Suprapubic skin (tissue), 4 donors: ENCODE results near the gene JAZF1. TPM values are rescaled to one million over a fixed set of nuclear protein-coding genes. Genes with fewer than 3 reads are reported as not detected.

ENCODE experiments used
- DNase-seq, 2 donors: peaks; one replicate each; pipeline ENCODE4 v3.0.0-alpha.2; 2019; ENCODE audit warnings: low spot score in 2 of 2
- H3K27ac ChIP-seq: fragments of 200-600 bp; sonication (generic); one replicate; pipeline ENCODE4 v1.5.1; 2019
- H3K27me3 ChIP-seq: fragments of 200-600 bp; sonication (generic); one replicate; pipeline ENCODE4 v1.5.1; 2019
- H3K36me3 ChIP-seq: fragments of 200-600 bp; sonication (generic); one replicate; pipeline ENCODE4 v1.5.1; 2019
- H3K4me1 ChIP-seq: fragments of 200-600 bp; sonication (generic); one replicate; pipeline ENCODE4 v1.5.1; 2019
- H3K4me3 ChIP-seq: fragments of 200-600 bp; sonication (generic); one replicate; pipeline ENCODE4 v1.5.1; 2019; ENCODE audit warnings: mild to moderate bottlenecking
- H3K9me3 ChIP-seq: fragments of 200-600 bp; sonication (generic); one replicate; pipeline ENCODE4 v1.5.1; 2019
- EP300 ChIP-seq: sonication (generic); formaldehyde crosslinking; IDR thresholded peaks from one replicate; pipeline ENCODE4 v1.6.1; 2017; ENCODE audit warnings: antibody characterized with exemption
- POLR2A ChIP-seq, 2 donors: fragments of 450-650 bp; IDR thresholded peaks; one replicate each; pipeline ENCODE4 v1.6.1; 2017; ENCODE audit warnings: antibody characterized with exemption in 2 of 2, mild to moderate bottlenecking in 2 of 2, moderate library complexity in 2 of 2
- POLR2AphosphoS5 ChIP-seq, 3 donors: sonication (generic); formaldehyde crosslinking; IDR thresholded peaks; one replicate each; pipeline ENCODE4 v1.6.1; 2017; ENCODE audit warnings: antibody characterized with exemption in 3 of 3
- WGBS: methylation state at CpG from one replicate; pipeline ENCODE4 v1.1.5; 2018; 5-methylcytosine and 5-hydroxymethylcytosine counted together
- total RNA-seq, 4 donors: library from RNA; depleted of rRNA; stranded (reverse); fragments of >200 nt; gene quantifications; one replicate each; pipeline ENCODE4 v1.1.0, GENCODE V29; 2016
- TF ChIP-seq, protein P1 (sequence below), 2 donors: fragments of 200-600 bp in 1 of 2; fragments of 450-650 bp in 1 of 2; sonication (generic) in 1 of 2; IDR thresholded peaks; one replicate each; pipeline ENCODE4 v1.5.1; 2016 to 2019; ENCODE audit warnings: antibody characterized with exemption in 2 of 2, mild to moderate bottlenecking in 1 of 2, moderate library complexity in 1 of 2

The JAZF1 gene
- total RNA-seq, 4 donors from 2014 or later = 5.0 to 8.4 (median 7.4) TPM

DNA sequence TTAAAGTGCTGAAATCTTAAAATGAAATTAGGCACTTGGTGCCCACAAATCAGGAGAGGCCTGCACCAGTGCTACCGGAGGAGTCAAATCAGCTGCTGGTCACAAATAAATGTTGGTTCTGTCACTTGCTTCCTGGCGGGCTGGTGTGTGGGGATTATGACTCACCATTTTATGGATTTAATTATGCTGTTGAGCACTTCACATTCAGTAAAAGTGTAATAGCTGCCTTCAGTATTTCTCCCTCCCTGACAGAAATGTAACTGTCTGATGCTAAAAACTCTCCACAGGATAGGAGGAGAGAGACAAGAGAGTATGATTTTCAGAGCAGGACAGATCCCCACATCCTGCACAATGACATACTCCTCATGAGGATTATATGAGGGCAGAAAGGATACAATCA lies 186.0 kb downstream of the JAZF1 start:
- H3K27me3 ChIP-seq = no peaks in the 10 kb centered on the region
- no peaks in the 10 kb centered on the region for H3K36me3 ChIP-seq
- H3K4me1 ChIP-seq = peaks cover 21% of the 10 kb centered on the region
- TF ChIP-seq POLR2A (IDR thresholded peaks at IDR 0.05) = no peak
- TF ChIP-seq, protein P1, sequence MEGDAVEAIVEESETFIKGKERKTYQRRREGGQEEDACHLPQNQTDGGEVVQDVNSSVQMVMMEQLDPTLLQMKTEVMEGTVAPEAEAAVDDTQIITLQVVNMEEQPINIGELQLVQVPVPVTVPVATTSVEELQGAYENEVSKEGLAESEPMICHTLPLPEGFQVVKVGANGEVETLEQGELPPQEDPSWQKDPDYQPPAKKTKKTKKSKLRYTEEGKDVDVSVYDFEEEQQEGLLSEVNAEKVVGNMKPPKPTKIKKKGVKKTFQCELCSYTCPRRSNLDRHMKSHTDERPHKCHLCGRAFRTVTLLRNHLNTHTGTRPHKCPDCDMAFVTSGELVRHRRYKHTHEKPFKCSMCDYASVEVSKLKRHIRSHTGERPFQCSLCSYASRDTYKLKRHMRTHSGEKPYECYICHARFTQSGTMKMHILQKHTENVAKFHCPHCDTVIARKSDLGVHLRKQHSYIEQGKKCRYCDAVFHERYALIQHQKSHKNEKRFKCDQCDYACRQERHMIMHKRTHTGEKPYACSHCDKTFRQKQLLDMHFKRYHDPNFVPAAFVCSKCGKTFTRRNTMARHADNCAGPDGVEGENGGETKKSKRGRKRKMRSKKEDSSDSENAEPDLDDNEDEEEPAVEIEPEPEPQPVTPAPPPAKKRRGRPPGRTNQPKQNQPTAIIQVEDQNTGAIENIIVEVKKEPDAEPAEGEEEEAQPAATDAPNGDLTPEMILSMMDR (IDR thresholded peaks at IDR 0.05) = no peak
- no peak for TF ChIP-seq POLR2AphosphoS5 (IDR thresholded peaks at IDR 0.05)
- no peak for TF ChIP-seq EP300
- H3K9me3 ChIP-seq = no peaks in the 10 kb centered on the region
- H3K27ac ChIP-seq = no peak overlapping the region
- DNase-seq = no peak
- H3K4me3 ChIP-seq = no peak overlapping the region
- WGBS = 51% methylated on average over 2 of the region's 2 CpGs

DNA sequence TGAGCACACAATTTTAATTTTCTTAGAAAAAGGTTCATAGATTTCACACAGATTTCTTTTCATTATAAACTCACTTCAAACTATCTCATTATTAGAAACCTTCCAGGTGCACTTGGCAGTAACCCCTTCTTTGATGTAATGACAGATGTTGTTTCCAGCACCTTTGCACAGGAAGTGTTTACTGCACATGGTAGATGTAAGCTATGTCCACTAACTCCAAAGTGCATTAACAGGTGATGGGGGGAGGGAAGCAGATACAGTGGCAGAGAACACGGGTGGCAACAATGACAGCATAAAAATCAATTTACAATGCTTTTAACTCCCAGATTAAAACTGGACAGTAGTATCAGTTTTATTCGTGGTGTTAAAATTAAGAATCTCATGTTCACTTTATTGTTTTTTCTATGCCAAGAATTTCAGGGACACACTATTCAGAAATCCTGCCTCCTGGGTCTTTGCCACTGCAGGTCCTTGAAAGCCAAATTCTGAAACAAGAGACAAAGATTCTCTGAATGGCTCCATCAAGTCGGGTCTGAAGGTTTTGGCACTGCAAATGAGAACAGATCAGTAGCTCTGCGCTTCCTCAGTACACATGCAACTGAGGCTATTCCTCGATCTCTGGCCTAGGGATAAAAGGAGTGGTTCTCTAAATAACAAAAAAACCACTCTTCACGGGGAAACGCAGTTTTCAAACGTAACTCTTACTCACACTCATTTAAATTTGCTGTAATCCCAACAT lies 187.7 kb downstream of the JAZF1 start:
- TF ChIP-seq, protein P1 (IDR thresholded peaks at IDR 0.05) = no peak
- TF ChIP-seq POLR2AphosphoS5 (IDR thresholded peaks at IDR 0.05) = no peak
- no peak for TF ChIP-seq POLR2A (IDR thresholded peaks at IDR 0.05)
- TF ChIP-seq EP300 = no peak
- H3K27me3 ChIP-seq = no peaks in the 10 kb centered on the region
- 54% methylated on average over 8 of the region's 8 CpGs for WGBS
- no peak for DNase-seq
- no peak overlapping the region for H3K4me3 ChIP-seq
- H3K36me3 ChIP-seq = no peaks in the 10 kb centered on the region
- H3K4me1 ChIP-seq = peaks cover 21% of the 10 kb centered on the region
- no peaks in the 10 kb centered on the region for H3K9me3 ChIP-seq
- H3K27ac ChIP-seq = no peak overlapping the region

DNA sequence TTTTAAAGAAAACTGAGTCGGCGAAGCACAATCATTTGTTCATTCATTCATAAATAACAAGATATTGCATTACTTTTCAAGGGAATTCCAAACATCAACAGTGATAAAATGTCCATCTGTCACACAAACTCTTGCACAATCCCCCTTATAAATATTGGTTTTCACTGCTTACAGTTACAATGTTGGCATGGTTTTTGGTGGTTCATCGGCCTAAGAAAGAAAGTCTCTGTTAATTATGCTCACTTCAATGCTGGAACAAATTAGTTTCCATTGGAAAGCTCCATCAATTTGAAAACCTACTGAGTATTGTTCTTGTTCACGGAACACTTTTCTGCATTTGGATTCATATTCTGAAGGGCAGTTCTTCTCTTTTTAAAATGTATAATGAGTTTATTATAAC lies 188.5 kb downstream of the JAZF1 start:
- no peaks in the 10 kb centered on the region for H3K27me3 ChIP-seq
- H3K4me3 ChIP-seq = no peak overlapping the region
- DNase-seq = no peak
- H3K9me3 ChIP-seq = no peaks in the 10 kb centered on the region
- TF ChIP-seq EP300 = no peak
- no peak for TF ChIP-seq POLR2A (IDR thresholded peaks at IDR 0.05)
- TF ChIP-seq, protein P1 (IDR thresholded peaks at IDR 0.05) = no peak
- no peak for TF ChIP-seq POLR2AphosphoS5 (IDR thresholded peaks at IDR 0.05)
- 68% methylated on average over 4 of the region's 4 CpGs for WGBS
- peaks cover 21% of the 10 kb centered on the region for H3K4me1 ChIP-seq
- no peaks in the 10 kb centered on the region for H3K36me3 ChIP-seq
- H3K27ac ChIP-seq = no peak overlapping the region

DNA sequence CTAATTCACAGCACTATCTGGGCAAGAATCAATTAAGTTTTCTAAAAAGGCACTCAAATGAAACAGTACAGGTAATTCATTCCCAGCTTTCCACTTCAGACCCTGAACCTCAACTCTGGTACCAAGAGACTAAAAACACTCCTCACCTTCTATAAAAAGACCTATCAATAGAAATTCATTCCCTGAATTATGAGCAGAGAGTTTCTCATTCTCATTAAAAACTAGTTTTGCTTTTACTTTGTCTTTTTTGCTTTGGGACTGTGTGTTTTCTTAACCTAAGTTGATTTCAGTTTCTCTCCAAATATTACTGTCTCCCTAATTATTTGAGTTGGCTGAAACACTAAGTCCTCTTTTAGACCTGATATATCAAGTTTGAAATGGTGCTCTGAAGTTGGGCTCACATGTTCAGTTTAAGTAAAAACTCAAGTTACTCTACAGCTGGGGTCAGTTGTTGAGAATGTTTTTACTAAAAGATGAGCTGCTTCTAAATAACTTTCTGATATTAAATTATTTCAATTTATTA lies 189.5 kb downstream of the JAZF1 start:
- Histone ChIP-seq H3K36me3 (no peaks in the 10 kb centered on the region), H3K27me3 (no peaks in the 10 kb centered on the region), H3K27ac (no peak overlapping the region), H3K4me1 (peaks cover 21% of the 10 kb centered on the region), H3K4me3 (no peak overlapping the region), H3K9me3 (no peaks in the 10 kb centered on the region)
- TF ChIP-seq EP300 (no peak), POLR2AphosphoS5 (IDR thresholded peaks at IDR 0.05) (no peak), POLR2A (IDR thresholded peaks at IDR 0.05) (no peak)
- TF ChIP-seq, protein P1 (IDR thresholded peaks at IDR 0.05) = no peak
- DNase-seq = no peak

DNA sequence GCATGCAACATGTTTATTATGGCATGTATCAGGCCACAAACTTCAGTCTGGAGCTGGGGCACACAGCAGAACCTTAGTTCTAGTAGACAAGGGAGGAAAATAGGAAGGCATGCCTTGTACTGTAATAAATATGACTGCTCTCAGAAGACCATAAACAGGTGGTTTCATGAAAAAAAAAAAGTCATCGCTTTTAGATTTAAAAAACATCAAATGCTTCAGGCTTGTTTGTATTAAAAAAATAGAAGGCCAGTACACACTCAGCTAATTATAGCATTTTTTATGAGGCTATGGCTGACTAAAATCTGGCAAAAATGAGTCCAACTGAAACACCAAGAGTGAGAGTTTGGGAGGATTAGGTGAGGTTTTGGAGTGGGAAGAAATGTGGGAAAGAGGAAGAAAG lies 204.1 kb downstream of the JAZF1 start:
- Histone ChIP-seq H3K27me3 (no peaks in the 10 kb centered on the region), H3K4me3 (no peak overlapping the region), H3K27ac (no peak overlapping the region), H3K4me1 (no peaks in the 10 kb centered on the region), H3K9me3 (no peaks in the 10 kb centered on the region), H3K36me3 (no peaks in the 10 kb centered on the region)
- DNase-seq = no peak
- WGBS = 97% methylated on average over 1 of the region's 1 CpG
- TF ChIP-seq, protein P1 (IDR thresholded peaks at IDR 0.05) = no peak
